ENCODE measurements around the gene C14orf132. TPM values are rescaled to one million over a fixed set of nuclear protein-coding genes. Genes with fewer than 3 reads are reported as not detected.

The C14orf132 gene
- polyA plus RNA-seq, 3 donors: not detected

- Mint-ChIP-seq H3K9me3 (peaks cover 0 to 3% (median 0%) of the 10 kb centered on the region in 7 donors), H3K36me3 (no peaks in the 10 kb centered on the region), H3K27ac (no peak overlapping the region), H3K4me3 (no peak overlapping the region), H3K4me1 (no peaks in the 10 kb centered on the region), H3K27me3 (ENCODE audit: low read depth in 3 of 3) (peaks cover 2 to 4% (median 4%) of the 10 kb centered on the region in 3 donors)
- Histone ChIP-seq H3K36me3 (replicated peaks in 1 of 2; ENCODE audit: control insufficient read depth in 1 of 2, insufficient read depth in 2 of 2, low read length in 2 of 2) (no peaks in the 10 kb centered on the region), H3K27me3 (ENCODE audit: control insufficient read depth in 2 of 2, insufficient read depth in 2 of 2, low read length in 2 of 2) (no peaks in the 10 kb centered on the region), H3K9me3 (replicated peaks in 1 of 2; ENCODE audit: control insufficient read depth in 1 of 2, insufficient read depth in 1 of 2, low read length in 2 of 2) (no peaks in the 10 kb centered on the region), H4K20me1 (ENCODE audit: insufficient read depth, low read length) (no peaks in the 10 kb centered on the region), H3K27ac (ENCODE audit: low read depth in 1 of 2, low read length in 2 of 2) (no peak overlapping the region), H3K79me2 (ENCODE audit: insufficient read depth, low read length) (no peaks in the 10 kb centered on the region), H3K4me1 (ENCODE audit: control insufficient read depth in 1 of 2, insufficient read depth in 2 of 2, low read length in 2 of 2) (no peaks in the 10 kb centered on the region), H3K4me3 (replicated peaks in 1 of 3; ENCODE audit: low read depth in 2 of 3, low read length in 3 of 3) (no peak overlapping the region), H2AFZ (ENCODE audit: insufficient read depth, low read depth, low read length, poor library complexity, severe bottlenecking) (no peak overlapping the region), H3K4me2 (replicated peaks; ENCODE audit: extremely low read depth, low read length, poor library complexity, severe bottlenecking) (no peak overlapping the region), H3K9ac (ENCODE audit: insufficient read depth, low read length, poor library complexity, severe bottlenecking) (no peak overlapping the region)
- intact Hi-C loops (cut with micrococcal nuclease): no loop called here
- DNase-seq: no peak
- WGBS (ENCODE audit: insufficient coverage): 80% methylated on average over 3 of the region's 4 CpGs
- TF ChIP-seq, protein P1, sequence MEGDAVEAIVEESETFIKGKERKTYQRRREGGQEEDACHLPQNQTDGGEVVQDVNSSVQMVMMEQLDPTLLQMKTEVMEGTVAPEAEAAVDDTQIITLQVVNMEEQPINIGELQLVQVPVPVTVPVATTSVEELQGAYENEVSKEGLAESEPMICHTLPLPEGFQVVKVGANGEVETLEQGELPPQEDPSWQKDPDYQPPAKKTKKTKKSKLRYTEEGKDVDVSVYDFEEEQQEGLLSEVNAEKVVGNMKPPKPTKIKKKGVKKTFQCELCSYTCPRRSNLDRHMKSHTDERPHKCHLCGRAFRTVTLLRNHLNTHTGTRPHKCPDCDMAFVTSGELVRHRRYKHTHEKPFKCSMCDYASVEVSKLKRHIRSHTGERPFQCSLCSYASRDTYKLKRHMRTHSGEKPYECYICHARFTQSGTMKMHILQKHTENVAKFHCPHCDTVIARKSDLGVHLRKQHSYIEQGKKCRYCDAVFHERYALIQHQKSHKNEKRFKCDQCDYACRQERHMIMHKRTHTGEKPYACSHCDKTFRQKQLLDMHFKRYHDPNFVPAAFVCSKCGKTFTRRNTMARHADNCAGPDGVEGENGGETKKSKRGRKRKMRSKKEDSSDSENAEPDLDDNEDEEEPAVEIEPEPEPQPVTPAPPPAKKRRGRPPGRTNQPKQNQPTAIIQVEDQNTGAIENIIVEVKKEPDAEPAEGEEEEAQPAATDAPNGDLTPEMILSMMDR (IDR thresholded peaks at IDR 0.05): no peak
Measured at GRCh38 chr14:96029089-96029645, 10.0 kb upstream of the C14orf132 start.

- Histone ChIP-seq H3K79me2 (ENCODE audit: insufficient read depth, low read length) (no peaks in the 10 kb centered on the region), H4K20me1 (ENCODE audit: insufficient read depth, low read length) (no peaks in the 10 kb centered on the region), H3K36me3 (replicated peaks in 1 of 2; ENCODE audit: control insufficient read depth in 1 of 2, insufficient read depth in 2 of 2, low read length in 2 of 2) (no peaks in the 10 kb centered on the region), H3K9ac (ENCODE audit: insufficient read depth, low read length, poor library complexity, severe bottlenecking) (no peak overlapping the region), H3K4me3 (replicated peaks in 1 of 3; ENCODE audit: low read depth in 2 of 3, low read length in 3 of 3) (no peak overlapping the region), H3K27me3 (ENCODE audit: control insufficient read depth in 2 of 2, insufficient read depth in 2 of 2, low read length in 2 of 2) (no peaks in the 10 kb centered on the region), H3K4me1 (ENCODE audit: control insufficient read depth in 1 of 2, insufficient read depth in 2 of 2, low read length in 2 of 2) (no peaks in the 10 kb centered on the region), H2AFZ (ENCODE audit: insufficient read depth, low read depth, low read length, poor library complexity, severe bottlenecking) (no peak overlapping the region), H3K27ac (ENCODE audit: low read depth in 1 of 2, low read length in 2 of 2) (no peak overlapping the region), H3K9me3 (replicated peaks in 1 of 2; ENCODE audit: control insufficient read depth in 1 of 2, insufficient read depth in 1 of 2, low read length in 2 of 2) (no peaks in the 10 kb centered on the region), H3K4me2 (replicated peaks; ENCODE audit: extremely low read depth, low read length, poor library complexity, severe bottlenecking) (no peak overlapping the region)
- Mint-ChIP-seq H3K27ac (no peak overlapping the region), H3K4me3 (no peak overlapping the region), H3K27me3 (ENCODE audit: low read depth in 3 of 3) (peaks cover 2 to 7% (median 5%) of the 10 kb centered on the region in 3 donors), H3K4me1 (no peaks in the 10 kb centered on the region), H3K36me3 (no peaks in the 10 kb centered on the region), H3K9me3 (peaks cover 0 to 3% (median 0%) of the 10 kb centered on the region in 7 donors)
- no peak for DNase-seq
- TF ChIP-seq, protein P1 (IDR thresholded peaks at IDR 0.05): no peak
- WGBS (ENCODE audit: insufficient coverage): 75% methylated on average over 7 of the region's 11 CpGs
- intact Hi-C loops (cut with micrococcal nuclease): no loop called here
Measured at GRCh38 chr14:96030108-96030760, 8.9 kb upstream of the C14orf132 start.
